ENCODE results near the gene PDE6C. TPM values are rescaled to one million over a fixed set of nuclear protein-coding genes. Genes with fewer than 3 reads are reported as not detected.

PDE6C gene
- total RNA-seq, 1 experiment from 2014 or later: not detected

- DNase-seq (ENCODE audit: low spot score) (no peak), ATAC-seq (no peak)
- Mint-ChIP-seq H3K27me3 (ENCODE audit: low read depth) (peaks cover 58% of the 10 kb centered on the region), H3K4me1 (peaks cover 11% of the 10 kb centered on the region), H3K9me3 (no peaks in the 10 kb centered on the region), H3K27ac (no peak overlapping the region), H3K4me3 (peak overlapping the region; percentile 70), H3K36me3 (no peaks in the 10 kb centered on the region)
- ChIA-PET CTCF (interaction anchor here (1.2 to 2.7 kb wide), 3 partner anchors 15 to 57 kb away, joined by 3 to 17 read pairs (median 3); no protein-coding TSS in a partner anchor), POLR2A (interaction anchor here (0.6 kb wide), 1 partner anchor 1677 kb away, joined by 3 read pairs; no protein-coding TSS in a partner anchor)
- no peak for TF ChIP-seq TEAD1 (CRISPR knock-in tag; IDR thresholded peaks at IDR 0.05)
- TF ChIP-seq E2F5 (CRISPR knock-in tag; IDR thresholded peaks at IDR 0.05): no peak
- TF ChIP-seq RORB (CRISPR knock-in tag; IDR thresholded peaks at IDR 0.05): no peak
- TF ChIP-seq KAT7 (CRISPR knock-in tag; IDR thresholded peaks at IDR 0.05; ENCODE audit: borderline replicate concordance): no peak
- TF ChIP-seq ZBTB21 (CRISPR knock-in tag; IDR thresholded peaks at IDR 0.05; ENCODE audit: borderline replicate concordance): no peak
- TF ChIP-seq TCF7 (CRISPR knock-in tag; IDR thresholded peaks at IDR 0.05; ENCODE audit: low read depth): no peak
- TF ChIP-seq STAT6 (CRISPR knock-in tag; conservative IDR thresholded peaks at IDR 0.05; ENCODE audit: low read depth): no peak
- no peak for TF ChIP-seq CBFB (CRISPR knock-in tag; IDR thresholded peaks at IDR 0.05; ENCODE audit: low read depth)
Observed at GRCh38 chr10:93599778-93600177, 12.6 kb upstream of the PDE6C start.

GRCh38 chr10:93600446-93601145 is 11.7 kb upstream of the PDE6C start:
- peak overlapping the region; percentile 70 for H3K4me3 Mint-ChIP-seq
- H3K27me3 Mint-ChIP-seq (ENCODE audit: low read depth): peaks cover 58% of the 10 kb centered on the region
- peak; percentile 12 for ATAC-seq
- H3K36me3 Mint-ChIP-seq: no peaks in the 10 kb centered on the region
- TF ChIP-seq ZNF396 (CRISPR knock-in tag; IDR thresholded peaks at IDR 0.05; ENCODE audit: borderline replicate concordance): no peak
- 0 out of 2 replicates have a peak, but pooled peaks have one; percentile 9 for TF ChIP-seq SP1 (CRISPR knock-in tag; conservative IDR thresholded peaks at IDR 0.05)
- no peak for TF ChIP-seq ZNF416 (CRISPR knock-in tag; IDR thresholded peaks at IDR 0.05)
- no peak overlapping the region for H3K27ac Mint-ChIP-seq
- CTCF ChIA-PET: interaction anchor here (1.2 to 2.7 kb wide), 3 partner anchors 16 to 58 kb away, joined by 3 to 17 read pairs (median 3); no protein-coding TSS in a partner anchor
- H3K4me1 Mint-ChIP-seq: peaks cover 11% of the 10 kb centered on the region
- peak; percentile 29 for DNase-seq (ENCODE audit: low spot score)
- no peaks in the 10 kb centered on the region for H3K9me3 Mint-ChIP-seq
- POLR2A ChIA-PET: no interaction called here

- ChIA-PET CTCF (interaction anchor here (0.6 to 2.7 kb wide), 2 partner anchors 46 to 47 kb away, joined by 3 to 17 read pairs; no protein-coding TSS in a partner anchor), POLR2A (no interaction called here)
- ATAC-seq (peak; percentile 38), DNase-seq (ENCODE audit: low spot score) (peak; percentile 24)
- H3K4me3 Mint-ChIP-seq: peak within 1 kb of the TSS; percentile 70
- H3K36me3 Mint-ChIP-seq: no peaks in the 10 kb centered on the region
- H3K9me3 Mint-ChIP-seq: no peaks in the 10 kb centered on the region
- H3K27ac Mint-ChIP-seq: no peak within 1 kb of the TSS
- peaks cover 9% of the 10 kb centered on the region for H3K4me1 Mint-ChIP-seq
- H3K27me3 Mint-ChIP-seq (ENCODE audit: low read depth): peaks cover 61% of the 10 kb centered on the region
- TF ChIP-seq E2F4 (CRISPR knock-in tag; IDR thresholded peaks at IDR 0.05; ENCODE audit: borderline replicate concordance, low read depth) (no peak), ZNF671 (CRISPR knock-in tag; IDR thresholded peaks at IDR 0.05) (no peak), KAT7 (CRISPR knock-in tag; IDR thresholded peaks at IDR 0.05; ENCODE audit: borderline replicate concordance) (no peak), MYBL2 (CRISPR knock-in tag; IDR thresholded peaks at IDR 0.05) (no peak), PRRX2 (CRISPR knock-in tag; IDR thresholded peaks at IDR 0.05) (no peak), NFE2L1 (CRISPR knock-in tag; IDR thresholded peaks at IDR 0.05) (no peak), PREB (CRISPR knock-in tag; IDR thresholded peaks at IDR 0.05; ENCODE audit: borderline replicate concordance) (0 out of 2 replicates have a peak, but pooled peaks have one; percentile 33), GABPB1 (CRISPR knock-in tag; IDR thresholded peaks at IDR 0.05) (peak; percentile 81; the same call in 1 of the 2 replicates), FOXP1 (CRISPR knock-in tag; IDR thresholded peaks at IDR 0.05; ENCODE audit: borderline replicate concordance) (no peak), ATF2 (CRISPR knock-in tag; IDR thresholded peaks at IDR 0.05; ENCODE audit: borderline replicate concordance, low read depth) (no peak), E2F1 (CRISPR knock-in tag; IDR thresholded peaks at IDR 0.05) (no peak), JUN (CRISPR knock-in tag; IDR thresholded peaks at IDR 0.05) (no peak)
Observed at GRCh38 chr10:93601146-93601773, 11.1 kb upstream of the PDE6C start, which contains the start of gene RBP4. Gene RBP4 (minus strand): TSS chr10:93601235. CDS start chr10:93601028, 207 bp downstream.
